H9 (cell line): ENCODE measurements around the gene CDC16. TPM values are rescaled to one million over a fixed set of nuclear protein-coding genes. Genes with fewer than 3 reads are reported as not detected.

Experiments used
- DNase-seq: peaks from one replicate; pipeline ENCODE4 v3.0.0-alpha.2; 2017
- H2AFZ ChIP-seq: one replicate; pipeline ENCODE4 v1.6.1; 2013; ENCODE audit warnings: mild to moderate bottlenecking, low read length, control low read depth, moderate library complexity
- H2AK5ac ChIP-seq: 2 replicates; pipeline ENCODE4 v1.6.1; 2013; ENCODE audit warnings: low read length, control low read depth, mixed read lengths; ENCODE audit not compliant: insufficient read length
- H2BK120ac ChIP-seq: one replicate; pipeline ENCODE4 v1.6.1; 2013; ENCODE audit warnings: low read depth, mild to moderate bottlenecking, low read length, control low read depth, inconsistent platforms; ENCODE audit not compliant: poor library complexity, severe bottlenecking
- H2BK12ac ChIP-seq: 2 replicates; pipeline ENCODE4 v1.6.1; 2013; ENCODE audit warnings: low read length, control low read depth, mixed read lengths, low read depth; ENCODE audit not compliant: insufficient read length
- H2BK15ac ChIP-seq: 2 replicates; pipeline ENCODE4 v1.6.1; 2013; ENCODE audit warnings: low read depth, low read length, control low read depth
- H2BK20ac ChIP-seq: one replicate; pipeline ENCODE4 v1.6.1; 2013; ENCODE audit warnings: low read depth, mild to moderate bottlenecking, low read length, control low read depth, inconsistent platforms; ENCODE audit not compliant: poor library complexity, severe bottlenecking
- H2BK5ac ChIP-seq: 2 replicates; pipeline ENCODE4 v1.6.1; 2013; ENCODE audit warnings: low read length, control low read depth, mixed read lengths; ENCODE audit not compliant: insufficient read length
- H3K14ac ChIP-seq: 2 replicates; pipeline ENCODE4 v1.6.1; 2013; ENCODE audit warnings: low read length, control low read depth; ENCODE audit not compliant: insufficient read depth
- H3K18ac ChIP-seq: 2 replicates; pipeline ENCODE4 v1.6.1; 2013; ENCODE audit warnings: low read depth, mild to moderate bottlenecking, mixed read lengths, low read length, control low read depth; ENCODE audit not compliant: insufficient read length
- H3K23ac ChIP-seq: 2 replicates; pipeline ENCODE4 v1.6.1; 2013; ENCODE audit warnings: low read length, control low read depth, mixed read lengths, low read depth; ENCODE audit not compliant: insufficient read length
- H3K23me2 ChIP-seq: 2 replicates; pipeline ENCODE4 v1.6.1; 2013; ENCODE audit warnings: low read depth, mild to moderate bottlenecking, mixed read lengths, low read length, control low read depth; ENCODE audit not compliant: insufficient read length, poor library complexity, severe bottlenecking
- H3K27ac ChIP-seq: 2 replicates; pipeline ENCODE4 v1.5.1; 2013; ENCODE audit warnings: low read length, control low read depth, mixed read lengths, low read depth; ENCODE audit not compliant: insufficient read length
- H3K27me3 ChIP-seq: 2 replicates; pipeline ENCODE4 v1.6.1; 2013; ENCODE audit warnings: low read length, control low read depth, inconsistent platforms; ENCODE audit not compliant: insufficient read depth
- H3K4ac ChIP-seq: 2 replicates; pipeline ENCODE4 v1.6.1; 2013; ENCODE audit warnings: low read depth, mild to moderate bottlenecking, control low read depth, inconsistent platforms, low read length, moderate library complexity
- H3K4me1 ChIP-seq: 2 replicates; pipeline ENCODE4 v1.6.1; 2013; ENCODE audit warnings: low read length, control low read depth, inconsistent platforms; ENCODE audit not compliant: insufficient read depth
- H3K4me2 ChIP-seq: 2 replicates; pipeline ENCODE4 v1.6.1; 2013; ENCODE audit warnings: low read length, control low read depth, mixed read lengths; ENCODE audit not compliant: insufficient read length, insufficient read depth
- H3K56ac ChIP-seq: 2 replicates; pipeline ENCODE4 v1.6.1; 2013; ENCODE audit warnings: low read depth, mild to moderate bottlenecking, mixed read lengths, low read length, control low read depth; ENCODE audit not compliant: insufficient read length
- H3K79me1 ChIP-seq: 2 replicates; pipeline ENCODE4 v1.6.1; 2013; ENCODE audit warnings: low read depth, mild to moderate bottlenecking, moderate library complexity, low read length, control low read depth, inconsistent platforms; ENCODE audit not compliant: insufficient read depth, poor library complexity, severe bottlenecking
- H3K79me2 ChIP-seq: 2 replicates; pipeline ENCODE4 v1.6.1; 2013; ENCODE audit warnings: low read length, control low read depth, inconsistent platforms; ENCODE audit not compliant: insufficient read depth
- H3K9ac ChIP-seq: 2 replicates; pipeline ENCODE4 v1.6.1; 2013; ENCODE audit warnings: low read length, control low read depth, mixed read lengths; ENCODE audit not compliant: insufficient read length; ENCODE audit errors: extremely low read depth
- H3K9me3 ChIP-seq: one replicate; pipeline ENCODE4 v1.6.1; 2013; ENCODE audit warnings: low read depth, low read length, inconsistent platforms; ENCODE audit not compliant: control insufficient read depth
- H3T11ph ChIP-seq: one replicate; pipeline ENCODE4 v1.6.1; 2013; ENCODE audit warnings: mild to moderate bottlenecking, low read length, control low read depth, inconsistent platforms
- H4K20me1 ChIP-seq: one replicate; pipeline ENCODE4 v1.6.1; 2013; ENCODE audit not compliant: control insufficient read depth, insufficient read length, insufficient read depth
- H4K5ac ChIP-seq: 2 replicates; pipeline ENCODE4 v1.6.1; 2013; ENCODE audit warnings: low read depth, mild to moderate bottlenecking, mixed read lengths, low read length, control low read depth; ENCODE audit not compliant: insufficient read length
- H4K8ac ChIP-seq: replicated peaks from 2 replicates; pipeline ENCODE4 v1.6.1; 2013; ENCODE audit warnings: low read length, control low read depth, mixed read lengths, low read depth; ENCODE audit not compliant: insufficient read length
- H4K91ac ChIP-seq: 2 replicates; pipeline ENCODE4 v1.6.1; 2013; ENCODE audit warnings: low read depth, mild to moderate bottlenecking, moderate library complexity, mixed read lengths, low read length, control low read depth; ENCODE audit not compliant: insufficient read length
- H3K27ac Mint-ChIP-seq, 3 experiments: 2 replicates in 2 of 3; 3 replicates in 1 of 3; pipeline ENCODE4 v1.8.0; 2020 to 2021; ENCODE audit warnings: mixed read lengths in 3 of 3, mild to moderate bottlenecking in 1 of 3, moderate library complexity in 1 of 3
- H3K27me3 Mint-ChIP-seq: 2 replicates; pipeline ENCODE4 v1.8.0; 2021; ENCODE audit warnings: low read depth, mild to moderate bottlenecking, moderate library complexity, mixed read lengths
- H3K36me3 Mint-ChIP-seq, 3 experiments: 2 replicates in 2 of 3; 3 replicates in 1 of 3; pipeline ENCODE4 v1.8.0; 2020 to 2021; ENCODE audit warnings: low read depth in 3 of 3, mixed read lengths in 3 of 3; ENCODE audit not compliant: insufficient read depth in 1 of 3
- H3K4me1 Mint-ChIP-seq, 2 experiments: 2 replicates each; pipeline ENCODE4 v1.8.0; 2020; ENCODE audit warnings: mixed read lengths in 2 of 2
- H3K4me3 Mint-ChIP-seq, 2 experiments: 2 replicates in 1 of 2; 3 replicates in 1 of 2; pipeline ENCODE4 v1.8.0; 2020 to 2021; ENCODE audit warnings: mild to moderate bottlenecking in 2 of 2, mixed read lengths in 2 of 2, moderate library complexity in 1 of 2
- H3K9me3 Mint-ChIP-seq, 2 experiments: 2 replicates in 1 of 2; 3 replicates in 1 of 2; pipeline ENCODE4 v1.8.0; 2020; ENCODE audit warnings: mild to moderate bottlenecking in 2 of 2, mixed read lengths in 2 of 2, moderate library complexity in 1 of 2
- WGBS: extraction: QIAGEN DNeasy Blood & Tissue Kit; methylation state at CpG from one replicate; pipeline ENCODE4 v1.1.7; 2013; ENCODE audit warnings: missing lambda C conversion rate, low lambda C conversion rate, mixed read lengths; ENCODE audit not compliant: insufficient read length; ENCODE audit errors: extremely low coverage; 5-methylcytosine and 5-hydroxymethylcytosine counted together
- total RNA-seq: library from RNA; stranded (reverse); gene quantifications from 2 replicates; pipeline ENCODE4 v1.2.1, GENCODE V29; 2021
- TF ChIP-seq, protein P1 (sequence below): fragments of 200-600 bp; sonication (generic); conservative IDR thresholded peaks from 3 replicates; pipeline ENCODE4 v1.8.0; 2021; ENCODE audit warnings: antibody characterized with exemption, mild to moderate bottlenecking

The CDC16 gene
- total RNA-seq, 1 experiment from 2014 or later: 91.9 TPM

- Histone ChIP-seq H3K56ac (no peak overlapping the region), H3K4me1 (no peaks in the 10 kb centered on the region), H3K14ac (no peak overlapping the region), H2BK5ac (no peak overlapping the region), H3K27ac (no peak overlapping the region), H3K79me1 (no peaks in the 10 kb centered on the region), H2BK20ac (no peak overlapping the region), H2AFZ (no peak overlapping the region), H3K79me2 (no peaks in the 10 kb centered on the region), H2AK5ac (no peak overlapping the region), H4K91ac (no peak overlapping the region), H3K18ac (no peak overlapping the region), H3K9me3 (no peaks in the 10 kb centered on the region), H3K4me2 (no peak overlapping the region), H3K9ac (no peak overlapping the region), H3K4ac (no peak overlapping the region), H4K5ac (no peak overlapping the region), H3K23me2 (no peaks in the 10 kb centered on the region), H2BK120ac (no peak overlapping the region), H4K8ac (no peak overlapping the region), H2BK15ac (no peak overlapping the region), H3K23ac (no peak overlapping the region), H4K20me1 (no peaks in the 10 kb centered on the region), H3T11ph (no peak overlapping the region), H2BK12ac (no peak overlapping the region), H3K27me3 (no peaks in the 10 kb centered on the region)
- DNase-seq: no peak
- Mint-ChIP-seq H3K27me3 (no peaks in the 10 kb centered on the region; the same call in 1 of the 2 replicates), H3K27ac (0 out of 7 replicates have a peak overlapping the region, but pooled peaks of 1 of the 3 experiments have one; percentile 57), H3K36me3 (peaks cover 63 to 92% (median 88%) of the 10 kb centered on the region in 3 experiments), H3K4me3 (no peak overlapping the region), H3K9me3 (no peaks in the 10 kb centered on the region), H3K4me1 (no peaks in the 10 kb centered on the region)
- TF ChIP-seq, protein P1, sequence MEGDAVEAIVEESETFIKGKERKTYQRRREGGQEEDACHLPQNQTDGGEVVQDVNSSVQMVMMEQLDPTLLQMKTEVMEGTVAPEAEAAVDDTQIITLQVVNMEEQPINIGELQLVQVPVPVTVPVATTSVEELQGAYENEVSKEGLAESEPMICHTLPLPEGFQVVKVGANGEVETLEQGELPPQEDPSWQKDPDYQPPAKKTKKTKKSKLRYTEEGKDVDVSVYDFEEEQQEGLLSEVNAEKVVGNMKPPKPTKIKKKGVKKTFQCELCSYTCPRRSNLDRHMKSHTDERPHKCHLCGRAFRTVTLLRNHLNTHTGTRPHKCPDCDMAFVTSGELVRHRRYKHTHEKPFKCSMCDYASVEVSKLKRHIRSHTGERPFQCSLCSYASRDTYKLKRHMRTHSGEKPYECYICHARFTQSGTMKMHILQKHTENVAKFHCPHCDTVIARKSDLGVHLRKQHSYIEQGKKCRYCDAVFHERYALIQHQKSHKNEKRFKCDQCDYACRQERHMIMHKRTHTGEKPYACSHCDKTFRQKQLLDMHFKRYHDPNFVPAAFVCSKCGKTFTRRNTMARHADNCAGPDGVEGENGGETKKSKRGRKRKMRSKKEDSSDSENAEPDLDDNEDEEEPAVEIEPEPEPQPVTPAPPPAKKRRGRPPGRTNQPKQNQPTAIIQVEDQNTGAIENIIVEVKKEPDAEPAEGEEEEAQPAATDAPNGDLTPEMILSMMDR: no peak
- no CpG with 5 or more reads among the region's 8 CpGs for WGBS
These were observed 30.4 kb downstream of the CDC16 start for GRCh38 chr13:114264886-114265611.
